HG03460 (cell line): ENCODE measurements around the gene GAGE12J.
"Not testable (repeated sequence)": the region's sequence is repeated elsewhere in the genome, so short reads cannot be mapped to it uniquely, and the experiment has no call there.

Experiments used
- ATAC-seq: cut with Tn5 transposase; IDR thresholded peaks from one replicate; pipeline ENCODE4 v1.9.1; 2021; ENCODE audit not compliant: unreplicated experiment

Gene GAGE12J

GRCh38 chrX:49309401-49309981 lies 12.3 kb upstream of the GAGE12J start:
- no peak for ATAC-seq

GRCh38 chrX:49310371-49310770 lies 11.5 kb upstream of the GAGE12J start:
- ATAC-seq, result no peak

GRCh38 chrX:49312176-49312575 lies 9.7 kb upstream of the GAGE12J start:
- ATAC-seq, result no peak

GRCh38 chrX:49316085-49316484 lies 5.8 kb upstream of the GAGE12J start:
- ATAC-seq, result no peak

- not testable (repeated sequence) for ATAC-seq
Observed at GRCh38 chrX:49322266-49322665, 429 bp downstream of the GAGE12J start.

GRCh38 chrX:49323735-49324134 lies 1.9 kb downstream of the GAGE12J start:
- not testable (repeated sequence) for ATAC-seq

- ATAC-seq, result not testable (repeated sequence)
Observed at GRCh38 chrX:49330421-49330820, 8.6 kb downstream of the GAGE12J start.

- not testable (repeated sequence) for ATAC-seq
Observed at GRCh38 chrX:49331282-49331681, 9.4 kb downstream of the GAGE12J start, which contains the start of gene GAGE13. Gene GAGE13 (plus strand): TSS chrX:49331582. CDS start chrX:49332738, 1,156 bp downstream.

- not testable (repeated sequence) for ATAC-seq
Observed at GRCh38 chrX:49331841-49332240, 10.0 kb downstream of the GAGE12J start.

- not testable (repeated sequence) for ATAC-seq
Observed at GRCh38 chrX:49341449-49341848, 19.6 kb downstream of the GAGE12J start.

GRCh38 chrX:49344496-49345175 lies 22.8 kb downstream of the GAGE12J start:
- ATAC-seq, result not testable (repeated sequence)

- ATAC-seq, result not testable (repeated sequence)
Observed at GRCh38 chrX:49345402-49345801, 23.6 kb downstream of the GAGE12J start.

GRCh38 chrX:49346150-49346549 lies 24.3 kb downstream of the GAGE12J start:
- not testable (repeated sequence) for ATAC-seq
